ENCODE measurements around the gene PRELID3B. TPM values are rescaled to one million over a fixed set of nuclear protein-coding genes. Genes with fewer than 3 reads are reported as not detected.

PRELID3B gene
- total and polyA plus RNA-seq, 4 donors, result 19.9 to 61.1 (median 41.2) TPM

GRCh38 chr20:58991715-58992114 is 50.9 kb downstream of the PRELID3B start:
- Histone ChIP-seq H3K4me3 (no peak overlapping the region), H3K27ac (ENCODE audit: low read depth in 1 of 2, low read length in 1 of 2) (no peak overlapping the region), H3K9ac (ENCODE audit: insufficient read depth in 1 of 2, low read length in 2 of 2) (no peak overlapping the region), H3K36me3 (ENCODE audit: control insufficient read depth in 4 of 4, insufficient read depth in 4 of 4, low read length in 4 of 4) (peaks cover 13 to 71% (median 57%) of the 10 kb centered on the region in 4 donors), H3K9me3 (ENCODE audit: control insufficient read depth in 4 of 4, insufficient read depth in 3 of 4, low read length in 3 of 4) (no peaks in the 10 kb centered on the region), H3K27me3 (ENCODE audit: control insufficient read depth in 3 of 3, insufficient read depth in 3 of 3, low read length in 2 of 3) (no peaks in the 10 kb centered on the region), H3K4me1 (ENCODE audit: control insufficient read depth in 5 of 5, insufficient read depth in 5 of 5, low read length in 5 of 5) (peaks cover 0 to 5% (median 0%) of the 10 kb centered on the region in 5 donors)
- TF ChIP-seq CTCF (IDR thresholded peaks at IDR 0.05; ENCODE audit: control extremely low read depth, extremely low read depth), result no peak
- WGBS, 2 donors, result 76% methylated on average over 9 of the region's 9 CpGs
- no peak for ATAC-seq (ENCODE audit: insufficient read depth, low FRiP score)
- DNase-seq, result no peak

- no peaks in the 10 kb centered on the region for H3K9me3 ChIP-seq (ENCODE audit: control insufficient read depth in 4 of 4, insufficient read depth in 3 of 4, low read length in 3 of 4)
- peaks cover 0 to 5% (median 0%) of the 10 kb centered on the region in 5 donors for H3K4me1 ChIP-seq (ENCODE audit: control insufficient read depth in 5 of 5, insufficient read depth in 5 of 5, low read length in 5 of 5)
- DNase-seq (no peak), ATAC-seq (ENCODE audit: insufficient read depth, low FRiP score) (no peak)
- TF ChIP-seq CTCF (IDR thresholded peaks at IDR 0.05; ENCODE audit: control extremely low read depth, extremely low read depth), result no peak
- 94 to 95% methylated on average over 14 of the region's 14 CpGs for WGBS, 2 donors
- H3K27me3 ChIP-seq (ENCODE audit: control insufficient read depth in 3 of 3, insufficient read depth in 3 of 3, low read length in 2 of 3), result no peaks in the 10 kb centered on the region
- H3K27ac ChIP-seq (ENCODE audit: low read depth in 1 of 2, low read length in 1 of 2), result peak overlapping the region in 1 of 2 donors; percentile 28
- H3K36me3 ChIP-seq (ENCODE audit: control insufficient read depth in 4 of 4, insufficient read depth in 4 of 4, low read length in 4 of 4), result peaks cover 13 to 69% (median 56%) of the 10 kb centered on the region in 4 donors
- no peak overlapping the region for H3K9ac ChIP-seq (ENCODE audit: insufficient read depth in 1 of 2, low read length in 2 of 2)
- no peak overlapping the region for H3K4me3 ChIP-seq
Observed at GRCh38 chr20:58990651-58991445, 51.7 kb downstream of the PRELID3B start.

GRCh38 chr20:58989196-58989595 is 53.4 kb downstream of the PRELID3B start:
- DNase-seq (no peak), ATAC-seq (ENCODE audit: insufficient read depth, low FRiP score) (no peak)
- Histone ChIP-seq H3K27me3 (ENCODE audit: control insufficient read depth in 3 of 3, insufficient read depth in 3 of 3, low read length in 2 of 3) (no peaks in the 10 kb centered on the region), H3K4me3 (no peak overlapping the region), H3K27ac (ENCODE audit: low read depth in 1 of 2, low read length in 1 of 2) (no peak overlapping the region), H3K9ac (ENCODE audit: insufficient read depth in 1 of 2, low read length in 2 of 2) (no peak overlapping the region), H3K36me3 (ENCODE audit: control insufficient read depth in 4 of 4, insufficient read depth in 4 of 4, low read length in 4 of 4) (peaks cover 13 to 64% (median 51%) of the 10 kb centered on the region in 4 donors), H3K9me3 (ENCODE audit: control insufficient read depth in 4 of 4, insufficient read depth in 3 of 4, low read length in 3 of 4) (no peaks in the 10 kb centered on the region), H3K4me1 (ENCODE audit: control insufficient read depth in 5 of 5, insufficient read depth in 5 of 5, low read length in 5 of 5) (peaks cover 0 to 2% (median 0%) of the 10 kb centered on the region in 5 donors)
- TF ChIP-seq CTCF (IDR thresholded peaks at IDR 0.05; ENCODE audit: control extremely low read depth, extremely low read depth), result no peak
- WGBS, 2 donors, result 90 to 97% methylated on average over 10 of the region's 10 CpGs
